NB4 (cell line): ENCODE results near the gene TMPRSS5.

ENCODE experiments used
- CTCF ChIP-seq: IDR thresholded peaks from one replicate; pipeline ENCODE4 v1.5.1; 2012; ENCODE audit warnings: low read depth, low read length
- POLR2A ChIP-seq: IDR thresholded peaks from 2 replicates; pipeline ENCODE4 v1.6.1; 2011; ENCODE audit warnings: mild to moderate bottlenecking; ENCODE audit not compliant: insufficient read length; ENCODE audit errors: extremely low read depth

- TF ChIP-seq CTCF (no peak), POLR2A (no peak)
Measured at GRCh38 chr11:113675565-113675964, 30.5 kb downstream of the TMPRSS5 start.
